GM12892 (cell line): Measurements from ENCODE around the gene DAGLB.
"Not testable (repeated sequence)": the region's sequence is repeated elsewhere in the genome, so short reads cannot be mapped to it uniquely, and the experiment has no call there.

Source experiments
- DNase-seq: peaks from one replicate; pipeline ENCODE4 v3.0.0; 2011; ENCODE audit not compliant: insufficient read length
- FAIRE-seq: peaks from 2 replicates; lab custom pipeline; 2011; peaks lifted over from hg19 to GRCh38; lab: Jason Lieb, UNC
- POLR2A ChIP-seq: IDR thresholded peaks from 2 replicates; pipeline ENCODE4 v1.6.1; 2011; ENCODE audit warnings: low read depth, low read length, control low read depth
- POLR2AphosphoS5 ChIP-seq: IDR thresholded peaks from 2 replicates; pipeline ENCODE4 v1.6.1; 2011; ENCODE audit warnings: low read depth, low read length, control low read depth
- TAF1 ChIP-seq: IDR thresholded peaks from 2 replicates; pipeline ENCODE4 v1.6.1; 2011; ENCODE audit warnings: low read depth, mild to moderate bottlenecking, control low read depth, low read length, borderline replicate concordance

The DAGLB gene

DNA sequence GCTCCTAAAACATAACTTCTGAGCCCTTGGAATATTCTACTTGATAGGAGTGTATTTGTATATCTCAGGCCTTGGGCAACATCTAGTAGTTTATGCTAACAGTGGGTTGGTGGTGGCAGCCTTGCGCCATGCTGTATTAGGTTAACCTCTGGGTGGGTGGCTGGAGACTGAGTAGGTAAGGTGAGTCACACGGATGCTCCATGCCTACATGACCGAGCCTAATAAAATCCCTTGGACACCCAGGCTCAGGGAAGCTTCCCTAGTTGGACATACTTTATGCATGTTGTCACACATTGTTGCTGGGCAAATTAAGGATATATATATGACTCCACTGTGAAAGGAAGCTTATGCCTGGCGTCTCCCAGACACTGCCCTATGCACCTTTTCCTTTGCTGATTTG lies 6.0 kb upstream of the DAGLB start:
- no peak for DNase-seq
- FAIRE-seq = no peak
- TF ChIP-seq TAF1 (no peak), POLR2AphosphoS5 (no peak), POLR2A (no peak)

GRCh38 chr7:6451224-6451705 lies 3.5 kb upstream of the DAGLB start:
- no peak for FAIRE-seq
- TF ChIP-seq POLR2A (no peak), TAF1 (no peak), POLR2AphosphoS5 (no peak)
- DNase-seq = no peak

DNA sequence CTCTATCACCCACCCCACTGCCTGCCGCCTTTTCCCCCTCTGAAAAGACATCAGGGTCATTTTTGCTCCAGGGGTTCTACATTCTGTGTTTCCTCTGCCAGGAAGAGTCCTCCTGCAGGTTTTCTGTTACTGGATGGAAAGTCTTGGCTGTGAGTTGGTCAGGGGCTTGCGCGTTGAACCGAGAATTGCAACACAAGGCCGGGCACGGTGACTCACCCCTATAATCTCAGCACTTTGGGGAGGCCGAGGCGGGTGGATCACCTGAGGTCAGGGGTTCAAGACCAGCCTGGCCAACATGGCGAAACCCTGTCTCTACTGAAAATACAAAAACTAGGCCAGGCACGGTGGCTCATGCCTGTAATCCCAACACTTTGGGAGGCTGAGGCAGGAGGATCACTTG lies 2.8 kb upstream of the DAGLB start:
- DNase-seq, FAIRE-seq: not testable (repeated sequence)

DNA sequence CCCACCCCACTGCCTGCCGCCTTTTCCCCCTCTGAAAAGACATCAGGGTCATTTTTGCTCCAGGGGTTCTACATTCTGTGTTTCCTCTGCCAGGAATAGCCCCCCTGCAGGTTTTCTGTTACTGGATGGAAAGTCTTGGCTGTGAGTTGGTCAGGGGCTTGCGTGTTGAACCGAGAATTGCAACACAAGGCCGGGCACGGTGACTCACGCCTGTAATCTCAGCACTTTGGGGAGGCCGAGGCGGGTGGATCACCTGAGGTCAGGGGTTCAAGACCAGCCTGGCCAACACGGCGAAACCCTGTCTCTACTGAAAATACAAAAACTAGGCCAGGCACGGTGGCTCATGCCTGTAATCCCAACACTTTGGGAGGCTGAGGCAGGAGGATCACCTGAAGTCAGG lies 2.1 kb upstream of the DAGLB start:
- not testable (repeated sequence) for FAIRE-seq, DNase-seq

- TF ChIP-seq POLR2A (no peak), POLR2AphosphoS5 (no peak), TAF1 (no peak)
- FAIRE-seq (no peak), DNase-seq (no peak)
Observed at GRCh38 chr7:6448943-6449543, 1.3 kb upstream of the DAGLB start.

GRCh38 chr7:6446838-6447580 lies 745 bp downstream of the DAGLB start:
- TF ChIP-seq POLR2A (no peak), POLR2AphosphoS5 (no peak), TAF1 (no peak)
- no peak for DNase-seq
- no peak for FAIRE-seq

DNA sequence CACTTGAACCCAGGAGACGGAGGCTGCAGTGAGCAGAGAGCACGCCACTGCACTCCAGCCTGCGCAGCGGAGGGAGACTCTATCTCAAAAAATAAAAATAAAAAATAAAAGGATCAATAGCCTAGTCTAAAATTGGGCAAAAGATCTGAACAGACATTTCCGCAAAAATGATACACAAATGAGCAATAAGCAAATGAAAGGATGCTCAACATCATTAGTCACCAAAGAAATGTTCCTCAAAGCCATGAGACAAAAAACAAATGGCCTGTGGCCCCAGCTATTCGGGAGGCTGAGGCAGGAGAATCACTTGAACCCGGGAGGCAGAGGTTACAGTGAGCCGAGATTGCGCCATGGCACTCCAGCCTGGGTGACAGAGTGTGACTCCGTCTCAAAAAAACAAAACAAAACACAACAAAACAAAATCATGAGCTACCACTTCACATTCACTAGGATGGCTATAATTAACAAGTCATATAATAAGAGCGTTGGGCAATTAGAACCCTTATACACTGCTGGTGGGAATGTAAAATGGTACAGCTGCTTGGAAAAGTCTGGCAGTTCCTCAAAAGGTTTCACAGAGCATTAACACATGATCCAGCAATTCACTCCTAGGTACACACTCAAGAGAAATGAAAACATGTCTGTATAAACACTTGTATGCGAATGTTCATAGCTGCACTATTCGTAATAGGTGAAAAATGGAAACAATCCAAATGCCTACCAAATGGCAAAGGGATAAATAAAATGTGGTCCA lies 3.1 kb downstream of the DAGLB start:
- DNase-seq (no peak), FAIRE-seq (no peak)
- TF ChIP-seq TAF1 (no peak), POLR2AphosphoS5 (no peak), POLR2A (no peak)

GRCh38 chr7:6443372-6443941 lies 4.3 kb downstream of the DAGLB start:
- TF ChIP-seq POLR2A = no peak
- TF ChIP-seq TAF1 = no peak
- TF ChIP-seq POLR2AphosphoS5 = no peak
- no peak for DNase-seq

DNA sequence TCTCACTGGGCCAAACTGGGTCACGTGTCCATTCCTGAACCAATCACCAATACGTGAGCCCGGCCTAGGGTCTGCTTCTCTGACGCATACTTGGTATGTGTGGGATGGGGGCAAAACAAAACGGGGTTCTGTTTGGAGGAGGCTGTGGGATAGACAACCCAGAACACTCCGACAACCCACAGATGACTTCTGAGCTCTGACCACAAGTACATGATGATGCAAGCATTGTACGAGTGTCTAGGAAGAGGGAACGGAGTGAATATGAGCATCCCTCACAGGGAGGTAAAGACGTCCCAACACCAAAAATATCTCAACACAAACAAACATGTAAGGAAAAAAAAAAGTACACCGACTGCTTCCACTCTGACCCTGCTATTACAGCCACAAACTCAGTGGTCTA lies 5.6 kb downstream of the DAGLB start:
- DNase-seq (no peak), FAIRE-seq (no peak)
- no peak for TF ChIP-seq POLR2AphosphoS5
- TF ChIP-seq POLR2A = no peak
- TF ChIP-seq TAF1 = no peak

More at GRCh38 chr7:6443372-6443941, 4.3 kb downstream of the DAGLB start:
- no peak for FAIRE-seq

DNA sequence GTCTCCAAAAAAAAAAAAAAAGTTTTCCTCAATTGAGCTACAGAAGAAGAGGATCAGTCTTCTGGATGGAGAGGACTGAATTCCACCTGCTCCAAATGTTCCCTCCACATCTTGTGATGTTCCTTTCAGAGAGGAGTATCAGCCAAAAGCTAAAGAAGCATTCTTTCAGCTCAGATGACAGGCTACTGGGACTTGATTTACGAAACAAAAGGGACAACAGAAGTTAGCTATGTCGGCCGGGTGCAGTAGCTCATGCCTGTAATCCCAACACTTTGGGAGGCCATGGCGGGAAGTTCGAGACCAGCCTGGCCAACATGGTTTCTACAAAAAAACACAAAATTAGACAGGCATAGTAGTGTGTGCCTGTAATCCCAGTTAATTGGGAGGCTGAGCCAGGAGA lies 7.4 kb downstream of the DAGLB start:
- no peak for DNase-seq
- TF ChIP-seq POLR2A (no peak), TAF1 (no peak), POLR2AphosphoS5 (no peak)
- FAIRE-seq = no peak

GRCh38 chr7:6438427-6438826 lies 9.3 kb downstream of the DAGLB start:
- DNase-seq (no peak), FAIRE-seq (no peak)
- no peak for TF ChIP-seq POLR2AphosphoS5
- TF ChIP-seq TAF1 = no peak
- no peak for TF ChIP-seq POLR2A
